Lower leg skin (tissue), 4 donors: ENCODE measurements around the gene MAD2L1. TPM values are rescaled to one million over a fixed set of nuclear protein-coding genes. Genes with fewer than 3 reads are reported as not detected.

Experiments used
- DNase-seq, 2 donors: peaks; one replicate each; pipeline ENCODE4 v3.0.0-alpha.2; 2019; ENCODE audit warnings: low spot score in 2 of 2
- H3K4me3 ChIP-seq: fragments of 200-600 bp; sonication (generic); 2 replicates; pipeline ENCODE4 v1.5.1; 2017; ENCODE audit warnings: mild to moderate bottlenecking, low read depth; ENCODE audit not compliant: poor library complexity, severe bottlenecking
- POLR2A ChIP-seq, 2 donors: fragments of 450-650 bp; IDR thresholded peaks; one replicate each; pipeline ENCODE4 v1.6.1; 2016 to 2017; ENCODE audit warnings: antibody characterized with exemption in 2 of 2, mild to moderate bottlenecking in 1 of 2, moderate library complexity in 1 of 2
- WGBS, 2 donors: methylation state at CpG; one replicate each; pipeline ENCODE4 v1.1.5; 2018; 5-methylcytosine and 5-hydroxymethylcytosine counted together
- intact Hi-C: fragments of 100-400 bp; cut with DNase I; formaldehyde crosslinking; loops from one replicate; pipeline ENCODE4 v1.15.0; 2023; ENCODE audit warnings: low total_unique reads
- total RNA-seq, 4 donors: library from RNA; depleted of rRNA; stranded (reverse); fragments of >200 nt; gene quantifications; one replicate each; pipeline ENCODE4 v1.1.0, GENCODE V29; 2016
- TF ChIP-seq, protein P1 (sequence below), 3 donors: fragments of 450-650 bp; IDR thresholded peaks; one replicate each; pipeline ENCODE4 v1.5.1; 2016; ENCODE audit warnings: antibody characterized with exemption in 3 of 3, mild to moderate bottlenecking in 3 of 3, moderate library complexity in 2 of 3

Gene MAD2L1
- total RNA-seq, 4 donors from 2014 or later, result 1.6 to 10.1 (median 1.8) TPM

DNA sequence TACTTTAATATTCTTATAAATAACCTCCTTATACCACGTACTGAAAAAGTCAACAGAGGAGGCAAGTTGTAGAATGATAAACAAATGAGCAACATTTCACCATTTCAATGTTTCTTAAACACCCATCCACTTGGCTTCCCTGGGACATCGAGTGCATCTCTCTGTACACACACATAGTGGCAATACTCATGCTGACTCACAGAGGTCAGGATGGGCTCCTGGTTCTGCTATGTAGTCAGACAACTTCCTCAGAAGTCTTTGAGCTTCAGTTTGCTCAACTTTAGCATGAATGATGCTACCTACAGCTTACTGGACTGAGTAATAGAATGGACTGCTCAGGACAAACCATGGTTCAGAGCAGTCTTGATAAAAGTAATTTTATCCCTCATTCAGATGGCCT, 56.9 kb downstream of the MAD2L1 start:
- 64 to 85% methylated on average over 2 of the region's 2 CpGs for WGBS, 2 donors
- H3K4me3 ChIP-seq, result no peak overlapping the region
- DNase-seq, result no peak
- intact Hi-C loops, result no loop called here
- TF ChIP-seq, protein P1, sequence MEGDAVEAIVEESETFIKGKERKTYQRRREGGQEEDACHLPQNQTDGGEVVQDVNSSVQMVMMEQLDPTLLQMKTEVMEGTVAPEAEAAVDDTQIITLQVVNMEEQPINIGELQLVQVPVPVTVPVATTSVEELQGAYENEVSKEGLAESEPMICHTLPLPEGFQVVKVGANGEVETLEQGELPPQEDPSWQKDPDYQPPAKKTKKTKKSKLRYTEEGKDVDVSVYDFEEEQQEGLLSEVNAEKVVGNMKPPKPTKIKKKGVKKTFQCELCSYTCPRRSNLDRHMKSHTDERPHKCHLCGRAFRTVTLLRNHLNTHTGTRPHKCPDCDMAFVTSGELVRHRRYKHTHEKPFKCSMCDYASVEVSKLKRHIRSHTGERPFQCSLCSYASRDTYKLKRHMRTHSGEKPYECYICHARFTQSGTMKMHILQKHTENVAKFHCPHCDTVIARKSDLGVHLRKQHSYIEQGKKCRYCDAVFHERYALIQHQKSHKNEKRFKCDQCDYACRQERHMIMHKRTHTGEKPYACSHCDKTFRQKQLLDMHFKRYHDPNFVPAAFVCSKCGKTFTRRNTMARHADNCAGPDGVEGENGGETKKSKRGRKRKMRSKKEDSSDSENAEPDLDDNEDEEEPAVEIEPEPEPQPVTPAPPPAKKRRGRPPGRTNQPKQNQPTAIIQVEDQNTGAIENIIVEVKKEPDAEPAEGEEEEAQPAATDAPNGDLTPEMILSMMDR (IDR thresholded peaks at IDR 0.05), result no peak
- no peak for TF ChIP-seq POLR2A (IDR thresholded peaks at IDR 0.05)

DNA sequence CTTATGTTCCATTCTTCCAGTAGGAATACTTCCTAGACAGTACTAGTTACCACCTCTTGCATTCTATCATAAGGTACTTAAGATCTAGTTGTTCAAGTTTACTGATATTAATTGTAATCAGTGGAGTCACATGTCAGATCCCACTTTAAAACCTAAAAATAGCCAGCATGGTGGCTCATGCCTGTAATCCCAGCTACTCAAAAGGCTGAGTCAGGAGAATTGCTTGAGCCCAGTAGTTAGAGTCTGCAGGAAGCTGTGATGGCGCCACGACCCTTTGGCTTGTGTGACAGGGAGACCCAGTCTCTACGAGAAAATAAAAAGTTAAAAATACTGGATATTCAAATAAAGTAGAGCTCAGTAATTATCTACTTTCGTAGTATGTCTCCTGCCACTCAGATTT, 57.7 kb downstream of the MAD2L1 start:
- TF ChIP-seq POLR2A (IDR thresholded peaks at IDR 0.05), result no peak
- TF ChIP-seq, protein P1 (IDR thresholded peaks at IDR 0.05), result no peak
- DNase-seq, result no peak
- no peak overlapping the region for H3K4me3 ChIP-seq
- WGBS, 2 donors, result 93 to 95% methylated on average over 4 of the region's 4 CpGs
- intact Hi-C loops, result no loop called here

DNA sequence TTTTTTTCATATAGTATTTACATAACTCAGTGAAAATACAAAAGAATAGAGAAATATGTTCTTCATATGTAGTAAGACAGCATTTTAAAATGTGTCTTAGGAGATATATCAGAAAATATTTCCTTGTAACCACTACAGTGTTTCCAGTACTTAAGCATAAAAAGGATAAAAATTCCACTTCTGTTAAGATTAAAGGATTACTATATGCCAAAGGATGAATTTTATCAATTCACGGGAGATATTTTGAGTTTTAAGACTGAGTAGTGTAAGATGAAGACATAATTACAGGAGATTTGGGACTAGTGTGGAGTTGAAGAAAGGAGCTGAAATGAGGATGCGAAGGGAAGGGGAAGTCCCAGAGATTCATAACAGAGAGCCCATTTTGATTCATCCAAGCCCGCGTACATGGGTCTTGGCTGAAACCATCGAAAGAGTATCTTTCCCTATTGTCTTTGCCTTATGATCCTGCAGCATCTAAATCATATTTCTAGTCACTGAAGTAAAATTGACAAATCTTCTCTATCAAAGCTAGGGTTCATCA, 58.7 kb downstream of the MAD2L1 start:
- intact Hi-C loops, result no loop called here
- TF ChIP-seq, protein P1 (IDR thresholded peaks at IDR 0.05), result no peak
- TF ChIP-seq POLR2A (IDR thresholded peaks at IDR 0.05), result no peak
- DNase-seq, result no peak
- 31 to 47% methylated on average over 5 of the region's 5 CpGs for WGBS, 2 donors
- H3K4me3 ChIP-seq, result no peak overlapping the region

DNA sequence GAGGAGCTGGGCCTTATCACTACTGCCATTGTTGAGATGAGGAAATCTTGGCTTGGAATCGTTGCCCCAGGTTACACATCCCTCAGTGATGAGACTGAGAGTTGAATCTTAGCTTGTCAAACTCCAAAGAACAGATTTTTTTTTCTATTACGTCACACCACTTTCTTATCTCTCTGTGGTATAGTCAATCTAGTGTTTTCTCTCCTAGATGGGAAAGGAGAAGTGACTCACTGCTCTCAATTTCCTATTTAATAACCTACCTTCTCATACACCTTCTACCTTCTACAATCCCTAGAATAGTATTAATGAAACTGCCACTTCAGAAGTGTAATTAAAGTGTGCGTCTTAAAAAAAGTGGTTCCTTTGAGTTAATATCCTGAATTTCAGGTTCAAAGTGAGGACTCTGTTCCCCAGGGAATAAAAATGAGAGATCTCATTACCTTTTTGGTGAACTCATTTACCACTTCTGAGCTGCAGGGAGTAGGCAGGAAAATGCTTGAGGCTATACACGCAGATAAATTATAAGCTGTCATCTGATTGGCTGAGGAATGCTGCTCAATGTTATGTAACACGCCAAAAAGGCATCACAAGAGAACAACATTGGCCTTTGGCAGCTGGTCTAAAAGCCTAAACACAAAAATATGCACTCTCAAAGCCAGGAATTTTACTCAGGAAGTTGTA, 59.3 kb downstream of the MAD2L1 start:
- no peak for DNase-seq
- intact Hi-C loops, result no loop called here
- 24 to 25% methylated on average over 5 of the region's 5 CpGs for WGBS, 2 donors

More for the DNA sequence above, 59.3 kb downstream of the MAD2L1 start:
- no peak overlapping the region for H3K4me3 ChIP-seq
- no peak for TF ChIP-seq POLR2A (IDR thresholded peaks at IDR 0.05)
- TF ChIP-seq, protein P1 (IDR thresholded peaks at IDR 0.05), result no peak
